Stimulated activated CD8-positive, alpha-beta memory T cell treated with anti-CD3 and anti-CD28 coated beads, Interleukin-15, amount 100 ng/mL, for 1 hour (primary cell): ENCODE results near the gene WNT7B.

Experiments
- DNase-seq: peaks from one replicate; pipeline ENCODE4 v3.0.0-alpha.2; 2020; ENCODE audit warnings: low read depth

Gene WNT7B

GRCh38 chr22:45927059-45927458 lies 49.9 kb downstream of the WNT7B start:
- DNase-seq: no peak

- no peak for DNase-seq
Observed at GRCh38 chr22:45926433-45926832, 50.5 kb downstream of the WNT7B start.

- no peak for DNase-seq
Observed at GRCh38 chr22:45925811-45926351, 51.1 kb downstream of the WNT7B start.

- no peak for DNase-seq
Observed at GRCh38 chr22:45923835-45924234, 53.1 kb downstream of the WNT7B start.

GRCh38 chr22:45923212-45923611 lies 53.8 kb downstream of the WNT7B start:
- DNase-seq: no peak

GRCh38 chr22:45922661-45923060 lies 54.3 kb downstream of the WNT7B start:
- DNase-seq: no peak

- no peak for DNase-seq
Observed at GRCh38 chr22:45922256-45922655, 54.7 kb downstream of the WNT7B start.

GRCh38 chr22:45919504-45920286 lies 57.3 kb downstream of the WNT7B start:
- DNase-seq: no peak

GRCh38 chr22:45918459-45919370 lies 58.2 kb downstream of the WNT7B start:
- no peak for DNase-seq

- no peak for DNase-seq
Observed at GRCh38 chr22:45917700-45918458, 59.1 kb downstream of the WNT7B start.

GRCh38 chr22:45917146-45917545 lies 59.8 kb downstream of the WNT7B start:
- no peak for DNase-seq

GRCh38 chr22:45916515-45916914 lies 60.4 kb downstream of the WNT7B start:
- no peak for DNase-seq

- no peak for DNase-seq
Observed at GRCh38 chr22:45915841-45916240, 61.1 kb downstream of the WNT7B start.

- no peak for DNase-seq
Observed at GRCh38 chr22:45915151-45915550, 61.8 kb downstream of the WNT7B start.

GRCh38 chr22:45914309-45914708 lies 62.7 kb downstream of the WNT7B start:
- DNase-seq: no peak

- DNase-seq: no peak
Observed at GRCh38 chr22:45912910-45913309, 64.1 kb downstream of the WNT7B start.

GRCh38 chr22:45911601-45912271 lies 65.2 kb downstream of the WNT7B start:
- DNase-seq: no peak

GRCh38 chr22:45910928-45911467 lies 66.0 kb downstream of the WNT7B start:
- no peak for DNase-seq

- no peak for DNase-seq
Observed at GRCh38 chr22:45908961-45909360, 68.0 kb downstream of the WNT7B start.

GRCh38 chr22:45907996-45908395 lies 69.0 kb downstream of the WNT7B start:
- DNase-seq: no peak

- no peak for DNase-seq
Observed at GRCh38 chr22:45907378-45907777, 69.6 kb downstream of the WNT7B start.
